ENCODE measurements around the gene TMEM147. TPM values are rescaled to one million over a fixed set of nuclear protein-coding genes. Genes with fewer than 3 reads are reported as not detected.

Gene TMEM147
- total and polyA plus RNA-seq, 2 of the 13 experiments (the other 11 are each of a cell fraction or from before 2014, with no cell fraction given) = 141 to 176 TPM

- no peak for TF ChIP-seq NFAT5 (CRISPR knock-in tag; IDR thresholded peaks at IDR 0.05)
- TF ChIP-seq SP1 (IDR thresholded peaks at IDR 0.05) = no peak
- 0 out of 2 replicates have a peak, but pooled peaks have one; percentile 25 for TF ChIP-seq SP1 (CRISPR knock-in tag; IDR thresholded peaks at IDR 0.05)
- peak; percentile 90 for TF ChIP-seq RARA (CRISPR knock-in tag; IDR thresholded peaks at IDR 0.05)
- peak; percentile 41; the same call in 1 of the 2 replicates for TF ChIP-seq ETV5 (CRISPR knock-in tag; IDR thresholded peaks at IDR 0.05; ENCODE audit: borderline replicate concordance)
- no peak for TF ChIP-seq ZBTB37 (CRISPR knock-in tag; IDR thresholded peaks at IDR 0.05)
- no peak for TF ChIP-seq CREB3 (CRISPR knock-in tag; IDR thresholded peaks at IDR 0.05)
- TF ChIP-seq ZBTB4 (CRISPR knock-in tag; IDR thresholded peaks at IDR 0.05; ENCODE audit: borderline replicate concordance) = no peak
- TF ChIP-seq KDM6A (CRISPR knock-in tag; IDR thresholded peaks at IDR 0.05; ENCODE audit: low read depth) = peak; percentile 69
- TF ChIP-seq THYN1 (CRISPR knock-in tag; IDR thresholded peaks at IDR 0.05; ENCODE audit: borderline replicate concordance, low read depth) = no peak
- TF ChIP-seq PATZ1 (CRISPR knock-in tag; IDR thresholded peaks at IDR 0.05) = peak; percentile 82
- no peak for TF ChIP-seq NFIC (IDR thresholded peaks at IDR 0.05; ENCODE audit: low read length)
- no peak for TF ChIP-seq EZH2 (conservative IDR thresholded peaks at IDR 0.05; ENCODE audit: low read depth, low read length)
- no peak for TF ChIP-seq ZBTB26 (CRISPR knock-in tag; IDR thresholded peaks at IDR 0.05; ENCODE audit: borderline replicate concordance)
- TF ChIP-seq ZNF367 (CRISPR knock-in tag; IDR thresholded peaks at IDR 0.05; ENCODE audit: borderline replicate concordance) = no peak
Observed at GRCh38 chr19:35569281-35569781, 23.9 kb downstream of the TMEM147 start (continued).

All from HepG2 (cell line).